ENCODE measurements around the gene ZBTB44. TPM values are rescaled to one million over a fixed set of nuclear protein-coding genes. Genes with fewer than 3 reads are reported as not detected.
"Not testable (repeated sequence)": the region's sequence is repeated elsewhere in the genome, so short reads cannot be mapped to it uniquely, and the experiment has no call there.

ZBTB44 gene
- polyA plus RNA-seq, 1 of the 3 experiments (the other 2 are of a cell fraction): 5.0 TPM

GRCh38 chr11:130260742-130261141, 54.0 kb downstream of the ZBTB44 start:
- peaks cover 16 to 17% of the 10 kb centered on the region in 2 experiments for H3K36me3 ChIP-seq (replicated peaks in 1 of 2; ENCODE audit: control insufficient read depth in 1 of 2, insufficient read depth in 2 of 2, low read length in 1 of 2)
- ChIA-PET CTCF (interaction anchor here (1.4 kb wide), 1 partner anchor 19 kb away, joined by 3 read pairs; no protein-coding TSS in a partner anchor), POLR2A (no interaction called here)
- no peak for TF ChIP-seq GATA2 (CRISPR knock-in tag; IDR thresholded peaks at IDR 0.05)
- TF ChIP-seq ELF1 (IDR thresholded peaks at IDR 0.05): no peak
- no peak overlapping the region for H3K9ac ChIP-seq
- H3K27me3 ChIP-seq (ENCODE audit: insufficient read depth): no peaks in the 10 kb centered on the region
- no peaks in the 10 kb centered on the region for H3F3A ChIP-seq (replicated peaks; ENCODE audit: insufficient read depth)
- H3K4me3 ChIP-seq (ENCODE audit: low read depth in 2 of 2, low read length in 1 of 2): no peak overlapping the region
- no peaks in the 10 kb centered on the region for H3K4me1 ChIP-seq (ENCODE audit: control insufficient read depth in 1 of 2, insufficient read depth in 2 of 2, low read depth in 1 of 2, low read length in 1 of 2)
- H3K9me2 ChIP-seq: no peaks in the 10 kb centered on the region
- no peak overlapping the region for H2AFZ ChIP-seq (ENCODE audit: low read depth)
- no peak overlapping the region for H3K27ac ChIP-seq (ENCODE audit: low read depth in 2 of 2, low read length in 1 of 2)
- peaks cover 5% of the 10 kb centered on the region; the same call in 1 of the 2 replicates for H3K79me2 ChIP-seq (ENCODE audit: insufficient read depth)
- no peak for DNase-seq
- H3K4me2 ChIP-seq: no peak overlapping the region
- H4K20me1 ChIP-seq (ENCODE audit: insufficient read depth): no peaks in the 10 kb centered on the region
- 98% methylated on average over 6 of the region's 6 CpGs for WGBS (ENCODE audit: low lambda C conversion rate)
- no peaks in the 10 kb centered on the region for H3K9me3 ChIP-seq

- no peak overlapping the region for H3K27ac ChIP-seq (ENCODE audit: low read depth in 2 of 2, low read length in 1 of 2)
- H4K20me1 ChIP-seq (ENCODE audit: insufficient read depth): no peaks in the 10 kb centered on the region
- CTCF ChIA-PET: no interaction called here
- no peak overlapping the region for H3K9ac ChIP-seq
- H3K79me2 ChIP-seq (ENCODE audit: insufficient read depth): peaks cover 5% of the 10 kb centered on the region; the same call in 1 of the 2 replicates
- no peak overlapping the region for H2AFZ ChIP-seq (ENCODE audit: low read depth)
- H3K4me3 ChIP-seq (ENCODE audit: low read depth in 2 of 2, low read length in 1 of 2): no peak overlapping the region
- H3K4me2 ChIP-seq: no peak overlapping the region
- no peaks in the 10 kb centered on the region for H3F3A ChIP-seq (replicated peaks; ENCODE audit: insufficient read depth)
- peaks cover 13 to 16% of the 10 kb centered on the region in 2 experiments for H3K36me3 ChIP-seq (replicated peaks in 1 of 2; ENCODE audit: control insufficient read depth in 1 of 2, insufficient read depth in 2 of 2, low read length in 1 of 2)
- no peak for TF ChIP-seq MAX (IDR thresholded peaks at IDR 0.05; ENCODE audit: low read depth)
- no peak for TF ChIP-seq POLR2AphosphoS5 (IDR thresholded peaks at IDR 0.05; ENCODE audit: low read depth, low read length)
- no peak for TF ChIP-seq MEF2A (IDR thresholded peaks at IDR 0.05; ENCODE audit: borderline replicate concordance, low read depth)
- no peak for TF ChIP-seq RXRA (IDR thresholded peaks at IDR 0.05; ENCODE audit: borderline replicate concordance, low read depth)
- no peak for TF ChIP-seq TCF12 (IDR thresholded peaks at IDR 0.05)
- TF ChIP-seq TEAD4 (IDR thresholded peaks at IDR 0.05; ENCODE audit: borderline replicate concordance, insufficient read depth): no peak
- TF ChIP-seq EP300 (IDR thresholded peaks at IDR 0.05; ENCODE audit: borderline replicate concordance in 1 of 2, low read depth in 1 of 2, low read length in 1 of 2): no peak
- no peak for TF ChIP-seq REST (IDR thresholded peaks at IDR 0.05; ENCODE audit: low read depth, low read length)
- no peak for TF ChIP-seq YY1 (IDR thresholded peaks at IDR 0.05; ENCODE audit: low read depth)
- TF ChIP-seq TAF1 (IDR thresholded peaks at IDR 0.05; ENCODE audit: borderline replicate concordance, low read depth, low read length): no peak
- no peak for TF ChIP-seq NFIC (IDR thresholded peaks at IDR 0.05; ENCODE audit: borderline replicate concordance)
- no peak for DNase-seq
- H3K27me3 ChIP-seq (ENCODE audit: insufficient read depth): no peaks in the 10 kb centered on the region
- POLR2A ChIA-PET: no interaction called here
- WGBS (ENCODE audit: low lambda C conversion rate): 94% methylated on average over 2 of the region's 2 CpGs
- no peaks in the 10 kb centered on the region for H3K9me3 ChIP-seq
- H3K4me1 ChIP-seq (ENCODE audit: control insufficient read depth in 1 of 2, insufficient read depth in 2 of 2, low read depth in 1 of 2, low read length in 1 of 2): no peaks in the 10 kb centered on the region
- no peaks in the 10 kb centered on the region for H3K9me2 ChIP-seq
Observed at GRCh38 chr11:130260080-130260627, 54.6 kb downstream of the ZBTB44 start.

DNA sequence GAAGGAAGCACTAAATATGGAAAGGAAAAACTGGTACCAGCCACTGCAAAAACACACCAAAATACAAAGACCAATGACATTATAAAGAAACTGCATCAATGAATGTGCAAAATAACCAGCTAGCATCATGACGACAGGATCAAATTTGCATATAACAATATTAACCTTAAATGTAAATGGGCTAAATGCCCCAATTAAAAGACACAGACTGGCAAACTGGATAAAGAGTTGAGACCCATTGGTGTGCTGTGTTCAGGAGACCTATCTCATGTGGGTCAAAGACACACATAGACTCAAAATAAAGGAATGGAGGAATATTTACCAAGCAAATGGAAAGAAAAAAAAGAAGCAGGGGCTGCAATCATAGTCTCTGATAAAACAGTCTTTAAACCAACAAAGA, 63.0 kb downstream of the ZBTB44 start:
- peaks cover 34% of the 10 kb centered on the region; the same call in 1 of the 2 replicates for H3K79me2 ChIP-seq (ENCODE audit: insufficient read depth)
- H3K9me2 ChIP-seq; POLR2A ChIA-PET; H3K9me3 ChIP-seq; CTCF ChIA-PET; H3K4me2 ChIP-seq; H3K36me3 ChIP-seq (replicated peaks in 1 of 2; ENCODE audit: control insufficient read depth in 1 of 2, insufficient read depth in 2 of 2, low read length in 1 of 2); H3K27me3 ChIP-seq (ENCODE audit: insufficient read depth); H2AFZ ChIP-seq (ENCODE audit: low read depth); H3K4me3 ChIP-seq (ENCODE audit: low read depth in 2 of 2, low read length in 1 of 2); H4K20me1 ChIP-seq (ENCODE audit: insufficient read depth); H3F3A ChIP-seq (replicated peaks; ENCODE audit: insufficient read depth); H3K9ac ChIP-seq; H3K27ac ChIP-seq (ENCODE audit: low read depth in 2 of 2, low read length in 1 of 2); DNase-seq; H3K4me1 ChIP-seq (ENCODE audit: control insufficient read depth in 1 of 2, insufficient read depth in 2 of 2, low read depth in 1 of 2, low read length in 1 of 2): not testable (repeated sequence)
- 89% methylated on average over 1 of the region's 1 CpG for WGBS (ENCODE audit: low lambda C conversion rate)

DNA sequence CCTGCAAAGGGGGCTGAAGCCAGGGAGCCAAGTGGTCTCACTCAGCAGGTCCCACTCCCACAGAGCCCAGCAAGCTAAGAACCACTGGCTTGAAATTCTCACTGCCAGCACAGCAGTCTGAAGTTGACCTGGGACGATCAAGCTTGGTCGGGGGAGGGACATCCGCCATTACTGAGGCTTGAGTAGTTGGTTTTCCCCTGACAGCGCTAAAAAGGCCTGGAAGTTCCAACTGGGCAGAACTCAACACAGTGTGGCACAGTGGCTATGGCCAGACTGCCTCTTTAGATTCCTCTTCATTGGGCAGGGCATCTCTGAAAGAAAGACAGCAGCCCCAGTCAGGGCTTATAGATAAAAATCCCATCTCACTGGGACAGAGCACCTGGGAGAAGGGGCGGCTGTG, 64.8 kb downstream of the ZBTB44 start:
- H3K9ac ChIP-seq; H3K4me3 ChIP-seq (ENCODE audit: low read depth in 2 of 2, low read length in 1 of 2); CTCF ChIA-PET; H3K4me2 ChIP-seq; H3K27me3 ChIP-seq (ENCODE audit: insufficient read depth); H4K20me1 ChIP-seq (ENCODE audit: insufficient read depth); H3K4me1 ChIP-seq (ENCODE audit: control insufficient read depth in 1 of 2, insufficient read depth in 2 of 2, low read depth in 1 of 2, low read length in 1 of 2); H3F3A ChIP-seq (replicated peaks; ENCODE audit: insufficient read depth); H2AFZ ChIP-seq (ENCODE audit: low read depth); H3K36me3 ChIP-seq (replicated peaks in 1 of 2; ENCODE audit: control insufficient read depth in 1 of 2, insufficient read depth in 2 of 2, low read length in 1 of 2); H3K9me3 ChIP-seq; H3K9me2 ChIP-seq; POLR2A ChIA-PET; DNase-seq; H3K27ac ChIP-seq (ENCODE audit: low read depth in 2 of 2, low read length in 1 of 2): not testable (repeated sequence)
- peaks cover 29% of the 10 kb centered on the region; the same call in 1 of the 2 replicates for H3K79me2 ChIP-seq (ENCODE audit: insufficient read depth)
- WGBS (ENCODE audit: low lambda C conversion rate): 100% methylated on average over 5 of the region's 5 CpGs

Measured in SK-N-SH (cell line).